HAP-1 (cell line): ENCODE data around the gene DNAH7.

Experiments
- DNase-seq, 2 experiments: peaks; one replicate each; pipeline ENCODE4 v3.0.0-alpha.2; 2016 to 2020; ENCODE audit warnings: low spot score in 2 of 2
- H3K27me3 ChIP-seq: fragments of 250-450 bp; sonication (Bioruptor Pico); 2 replicates; pipeline ENCODE4 v1.5.1; 2020; ENCODE audit warnings: low read depth, mild to moderate bottlenecking, moderate library complexity
- H3K36me3 ChIP-seq: fragments of 250-450 bp; sonication (Bioruptor Pico); replicated peaks from 2 replicates; pipeline ENCODE4 v1.5.1; 2020; ENCODE audit warnings: mild to moderate bottlenecking
- H3K4me1 ChIP-seq: fragments of 250-450 bp; sonication (Bioruptor Pico); 2 replicates; pipeline ENCODE4 v1.5.1; 2020; ENCODE audit warnings: mild to moderate bottlenecking
- H3K4me3 ChIP-seq: fragments of 250-450 bp; sonication (Bioruptor Pico); 2 replicates; pipeline ENCODE4 v1.5.1; 2020; ENCODE audit warnings: mild to moderate bottlenecking, moderate library complexity
- H3K9me3 ChIP-seq: fragments of 250-450 bp; sonication (Bioruptor Pico); 2 replicates; pipeline ENCODE4 v1.5.1; 2020; ENCODE audit warnings: mild to moderate bottlenecking, moderate library complexity
- in situ Hi-C: fragments of 300-500 bp; cut with MboI; formaldehyde crosslinking; loops from 3 replicates; pipeline ENCODE4 v1.14.3; 2020; ENCODE audit warnings: low sequenced_read_pairs, inconsistent platforms, mixed read lengths

DNAH7 gene

DNA sequence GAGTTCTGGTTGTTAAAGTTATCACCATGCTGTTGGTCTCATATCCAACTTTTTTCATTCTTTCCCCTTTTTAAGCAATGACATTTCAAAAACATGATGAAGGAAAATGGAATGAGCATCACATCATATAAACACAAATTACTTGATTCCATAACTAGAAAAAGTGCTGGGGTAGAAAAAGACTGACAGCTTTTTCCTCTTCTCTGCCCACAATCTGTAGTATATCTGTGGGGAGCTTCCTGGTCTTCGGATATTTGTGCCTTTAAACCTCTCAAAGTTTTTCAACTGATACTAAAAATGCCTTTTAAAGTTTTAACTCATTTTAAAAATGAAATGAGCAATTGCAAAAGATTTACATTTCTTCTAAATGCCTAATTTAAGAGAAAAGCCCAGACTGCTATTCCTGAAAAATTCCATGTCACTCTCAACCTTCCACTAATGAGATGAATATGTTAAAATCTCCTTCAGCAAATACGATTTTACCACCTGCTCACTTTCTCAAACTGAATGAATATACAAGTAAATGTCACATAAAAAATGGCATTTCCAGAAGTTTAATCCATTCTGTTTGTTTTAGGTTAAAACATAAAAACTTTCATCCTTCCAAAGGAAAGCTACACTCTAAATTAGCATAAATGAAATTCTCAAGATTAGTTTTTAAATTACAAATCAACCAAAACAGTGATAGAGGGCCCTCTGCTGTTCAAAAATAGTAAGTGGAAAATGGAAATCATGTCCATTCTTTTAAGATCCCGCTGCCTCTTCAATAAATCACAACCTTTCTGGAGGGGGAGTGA lies 2.1 kb downstream of the DNAH7 start:
- Histone ChIP-seq H3K9me3 (no peaks in the 10 kb centered on the region), H3K36me3 (no peaks in the 10 kb centered on the region), H3K27me3 (no peaks in the 10 kb centered on the region), H3K4me3 (no peak overlapping the region), H3K4me1 (peaks cover 11% of the 10 kb centered on the region)
- DNase-seq, result peak; percentile 10 to 55
- in situ Hi-C loops, result loop anchor here (10.0 kb wide), 1 partner anchor 412 kb away; the partner anchor contains the start of gene SLC39A10

- no peaks in the 10 kb centered on the region for H3K36me3 ChIP-seq
- in situ Hi-C loops, result loop anchor here (10.0 kb wide), 1 partner anchor 409 kb away; the partner anchor contains the start of gene SLC39A10
- no peak for DNase-seq
- H3K27me3 ChIP-seq, result no peaks in the 10 kb centered on the region
- no peak overlapping the region for H3K4me3 ChIP-seq
- H3K9me3 ChIP-seq, result no peaks in the 10 kb centered on the region
- peaks cover 11% of the 10 kb centered on the region for H3K4me1 ChIP-seq
These were observed 4.9 kb downstream of the DNAH7 start for GRCh38 chr2:196063773-196064172.

DNA sequence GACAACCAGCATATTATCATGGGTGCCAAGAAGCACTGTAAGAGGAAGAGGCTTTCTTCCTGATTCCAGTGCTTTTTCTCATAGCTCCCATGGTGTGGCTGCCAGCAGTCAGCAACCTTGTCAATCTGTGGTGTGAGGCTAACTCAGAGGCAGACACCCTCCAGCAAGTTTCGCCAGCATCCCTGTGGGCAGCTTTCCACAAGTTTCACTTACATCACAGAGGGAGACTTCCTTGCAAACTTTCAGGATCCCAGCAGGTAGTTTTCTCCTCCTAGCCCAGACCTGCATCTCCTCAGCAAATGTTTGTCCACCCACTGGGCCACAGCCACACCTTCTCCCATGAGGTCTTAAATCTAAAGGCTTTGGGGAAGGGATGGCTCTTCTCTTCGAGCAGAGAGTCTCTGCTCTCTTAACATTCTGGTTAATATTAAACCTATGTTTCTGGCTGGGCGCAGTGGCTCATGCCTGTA lies 9.1 kb downstream of the DNAH7 start:
- Histone ChIP-seq H3K4me3 (no peak overlapping the region), H3K4me1 (no peaks in the 10 kb centered on the region), H3K27me3 (no peaks in the 10 kb centered on the region), H3K9me3 (no peaks in the 10 kb centered on the region), H3K36me3 (no peaks in the 10 kb centered on the region)
- in situ Hi-C loops, result no loop called here
- no peak for DNase-seq

DNA sequence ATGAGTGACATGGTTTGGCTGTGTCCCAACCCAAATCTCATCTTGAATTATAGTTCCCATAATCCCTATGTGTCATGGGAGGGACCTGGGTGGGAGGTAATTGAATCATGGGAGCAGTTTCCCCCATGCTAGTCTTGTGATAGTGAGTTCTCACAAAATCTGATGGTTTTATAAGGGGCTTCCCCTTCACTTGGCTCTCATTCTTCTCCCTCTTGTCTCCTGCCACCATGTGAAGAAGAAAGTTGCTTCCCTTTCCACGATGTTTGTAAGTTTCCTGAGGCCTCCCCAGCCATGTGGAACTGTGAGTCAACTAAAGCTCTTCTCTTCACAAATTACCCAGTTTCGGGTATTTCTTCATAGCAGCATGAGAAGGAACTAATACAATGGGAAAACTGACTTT lies 14.0 kb downstream of the DNAH7 start:
- Histone ChIP-seq H3K27me3 (no peaks in the 10 kb centered on the region), H3K4me1 (no peaks in the 10 kb centered on the region), H3K36me3 (no peaks in the 10 kb centered on the region), H3K9me3 (no peaks in the 10 kb centered on the region), H3K4me3 (no peak overlapping the region)
- DNase-seq, result no peak
- in situ Hi-C loops, result no loop called here

DNA sequence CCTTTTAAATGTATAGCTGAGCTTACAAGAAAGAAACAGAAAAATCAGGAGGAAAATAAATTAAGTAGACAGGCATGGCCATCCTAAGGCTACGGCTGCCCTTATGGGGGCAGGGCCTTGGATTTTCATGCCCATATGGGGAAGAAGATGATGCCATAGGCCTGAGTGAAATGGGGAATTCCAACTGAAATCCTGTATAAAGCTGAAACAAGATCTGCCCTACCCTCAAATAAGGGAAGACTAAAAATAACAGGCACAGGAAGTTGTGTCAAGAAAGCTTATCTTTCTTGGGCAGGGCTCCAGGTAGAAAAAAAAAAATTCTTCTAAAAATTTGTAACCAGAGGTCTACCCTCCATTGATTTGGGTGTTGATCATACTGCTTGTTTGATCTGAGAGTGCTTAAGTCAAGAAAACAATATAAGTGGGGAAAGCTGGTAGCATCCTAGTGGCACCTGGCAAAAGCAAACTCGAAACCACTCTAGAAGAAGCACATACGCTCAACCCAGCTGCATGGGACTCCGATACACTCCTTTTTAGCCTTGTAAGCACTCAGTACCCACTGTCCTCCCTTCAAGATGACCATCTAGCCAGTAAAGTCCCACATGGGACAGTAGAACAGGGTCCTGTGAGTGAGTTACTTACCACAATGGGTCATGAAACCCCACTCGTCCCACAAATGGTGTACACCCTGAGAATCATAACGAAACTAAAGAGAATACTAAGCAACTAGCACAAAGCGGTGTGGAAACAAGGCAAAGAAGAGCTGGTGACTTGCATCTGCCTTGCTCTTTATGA lies 22.3 kb downstream of the DNAH7 start:
- no peak for DNase-seq
- no peaks in the 10 kb centered on the region for H3K4me1 ChIP-seq
- H3K27me3 ChIP-seq, result no peaks in the 10 kb centered on the region
- H3K9me3 ChIP-seq, result no peaks in the 10 kb centered on the region
- in situ Hi-C loops, result no loop called here
- H3K36me3 ChIP-seq, result no peaks in the 10 kb centered on the region
- H3K4me3 ChIP-seq, result no peak overlapping the region

- Histone ChIP-seq H3K36me3 (no peaks in the 10 kb centered on the region), H3K4me3 (no peak overlapping the region), H3K27me3 (no peaks in the 10 kb centered on the region), H3K4me1 (no peaks in the 10 kb centered on the region), H3K9me3 (no peaks in the 10 kb centered on the region)
- in situ Hi-C loops, result no loop called here
- DNase-seq, result no peak
These were observed 26.9 kb downstream of the DNAH7 start for GRCh38 chr2:196041786-196042185.

DNA sequence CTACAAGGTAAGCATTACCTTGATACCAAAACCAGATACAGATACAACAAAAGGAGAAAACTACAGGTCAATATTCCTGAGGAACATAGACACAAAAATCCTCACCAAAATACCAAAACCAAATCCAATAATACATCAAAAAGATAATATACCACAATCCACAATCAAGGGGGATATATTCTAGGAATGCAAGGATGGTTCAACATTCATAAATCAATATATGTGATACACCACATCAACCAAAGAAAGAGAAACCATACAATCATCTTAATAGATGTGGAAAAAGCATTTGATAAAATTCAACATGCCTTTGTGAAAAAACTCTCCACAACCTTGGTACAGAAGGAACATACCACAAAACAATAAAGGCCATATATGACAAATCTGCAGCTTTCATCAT lies 28.4 kb downstream of the DNAH7 start:
- Histone ChIP-seq H3K4me3 (no peak overlapping the region), H3K9me3 (no peaks in the 10 kb centered on the region), H3K27me3 (no peaks in the 10 kb centered on the region), H3K4me1 (no peaks in the 10 kb centered on the region), H3K36me3 (no peaks in the 10 kb centered on the region)
- in situ Hi-C loops, result no loop called here
- no peak for DNase-seq

GRCh38 chr2:196036442-196036841 lies 32.2 kb downstream of the DNAH7 start:
- no peaks in the 10 kb centered on the region for H3K4me1 ChIP-seq
- H3K27me3 ChIP-seq, result no peaks in the 10 kb centered on the region
- no peaks in the 10 kb centered on the region for H3K9me3 ChIP-seq
- H3K36me3 ChIP-seq, result no peaks in the 10 kb centered on the region
- in situ Hi-C loops, result no loop called here
- no peak overlapping the region for H3K4me3 ChIP-seq
- DNase-seq, result no peak

DNA sequence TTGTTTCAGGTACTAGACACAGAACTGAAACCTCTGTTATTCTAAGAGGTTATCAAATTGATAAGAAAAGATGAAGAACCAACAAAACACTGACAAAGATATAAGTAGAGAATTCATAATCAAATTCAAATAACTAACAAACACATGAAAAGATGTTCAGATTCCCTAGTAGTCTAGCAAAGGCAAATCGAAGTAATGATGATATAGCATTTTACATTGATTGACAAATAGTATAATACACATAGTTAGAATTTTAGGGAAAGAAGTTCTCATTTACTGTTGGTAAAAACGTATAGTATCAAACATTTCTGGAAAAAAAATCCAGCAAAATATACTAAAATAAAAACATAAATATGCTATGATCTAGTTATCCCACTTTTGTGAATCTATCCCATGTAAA lies 50.6 kb downstream of the DNAH7 start:
- H3K9me3 ChIP-seq, result no peaks in the 10 kb centered on the region
- no peak overlapping the region for H3K4me3 ChIP-seq
- no peaks in the 10 kb centered on the region for H3K4me1 ChIP-seq
- in situ Hi-C loops, result no loop called here
- no peak for DNase-seq
- H3K27me3 ChIP-seq, result no peaks in the 10 kb centered on the region
- no peaks in the 10 kb centered on the region for H3K36me3 ChIP-seq

DNA sequence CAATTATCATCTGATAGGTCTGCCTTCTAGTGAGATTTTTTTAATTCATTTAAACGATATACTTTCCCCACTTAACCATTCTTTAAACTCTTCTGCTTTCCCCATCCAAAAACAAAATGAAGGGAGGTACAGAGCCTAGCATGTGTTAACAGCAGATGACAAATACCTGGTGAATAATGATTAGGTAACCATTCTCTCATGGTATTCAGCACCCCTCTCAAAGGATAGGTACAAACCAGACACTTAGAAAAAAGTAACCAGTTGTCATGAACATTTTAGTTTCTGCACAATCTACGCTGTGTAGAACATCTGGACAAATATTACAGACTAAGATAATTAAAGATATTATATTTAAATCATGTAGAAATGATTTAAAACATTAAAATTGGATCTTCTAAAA lies 56.3 kb downstream of the DNAH7 start:
- in situ Hi-C loops, result no loop called here
- Histone ChIP-seq H3K4me1 (no peaks in the 10 kb centered on the region), H3K27me3 (no peaks in the 10 kb centered on the region), H3K36me3 (no peaks in the 10 kb centered on the region), H3K4me3 (no peak overlapping the region), H3K9me3 (no peaks in the 10 kb centered on the region)
- DNase-seq, result no peak

DNA sequence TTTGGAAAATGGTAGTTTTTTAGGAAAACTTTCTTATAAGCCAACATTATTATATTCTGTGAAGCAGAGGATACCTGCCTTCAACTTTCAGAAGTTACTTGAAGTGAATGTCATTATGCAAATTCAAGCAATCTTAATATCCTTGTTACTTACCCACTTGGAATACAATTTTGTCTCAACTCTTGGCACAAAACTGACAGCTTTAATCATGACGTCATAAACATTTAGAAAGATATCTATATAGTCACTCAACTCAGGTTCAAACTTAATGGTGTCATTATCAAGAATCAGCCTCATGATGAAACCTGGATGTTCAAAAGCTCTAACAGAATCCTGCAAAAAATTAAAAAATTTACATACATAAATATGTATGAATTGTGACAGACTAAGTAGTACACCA lies 68.1 kb downstream of the DNAH7 start:
- DNase-seq, result no peak
- Histone ChIP-seq H3K27me3 (no peaks in the 10 kb centered on the region), H3K36me3 (no peaks in the 10 kb centered on the region), H3K4me1 (no peaks in the 10 kb centered on the region), H3K4me3 (no peak overlapping the region), H3K9me3 (no peaks in the 10 kb centered on the region)
- in situ Hi-C loops, result no loop called here

DNA sequence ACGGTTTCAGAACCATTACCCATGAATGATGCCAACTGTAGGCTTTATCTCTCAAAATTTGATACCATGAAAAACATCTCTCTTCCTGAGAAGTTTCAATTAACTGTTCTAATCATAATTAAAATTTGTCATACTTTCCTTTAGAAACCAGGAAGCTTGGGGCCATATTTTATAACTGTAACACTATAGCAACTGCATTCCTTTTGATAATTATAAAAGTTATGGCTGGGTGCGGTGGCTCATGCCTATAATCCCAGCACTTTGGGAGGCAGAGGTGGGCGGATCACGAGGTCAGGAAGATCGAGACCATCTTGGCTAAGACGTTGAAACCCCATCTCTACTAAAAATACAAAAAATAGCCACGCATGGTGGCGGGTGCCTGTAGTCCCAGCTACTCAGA lies 70.6 kb downstream of the DNAH7 start:
- H3K36me3 ChIP-seq, result no peaks in the 10 kb centered on the region
- in situ Hi-C loops, result no loop called here
- no peak overlapping the region for H3K4me3 ChIP-seq
- no peaks in the 10 kb centered on the region for H3K27me3 ChIP-seq
- no peaks in the 10 kb centered on the region for H3K9me3 ChIP-seq
- DNase-seq, result no peak
- no peaks in the 10 kb centered on the region for H3K4me1 ChIP-seq

- in situ Hi-C loops, result no loop called here
- DNase-seq, result no peak
- Histone ChIP-seq H3K4me1 (no peaks in the 10 kb centered on the region), H3K27me3 (no peaks in the 10 kb centered on the region), H3K36me3 (no peaks in the 10 kb centered on the region), H3K4me3 (no peak overlapping the region), H3K9me3 (no peaks in the 10 kb centered on the region)
These were observed 73.1 kb downstream of the DNAH7 start for GRCh38 chr2:195995499-195995898.

DNA sequence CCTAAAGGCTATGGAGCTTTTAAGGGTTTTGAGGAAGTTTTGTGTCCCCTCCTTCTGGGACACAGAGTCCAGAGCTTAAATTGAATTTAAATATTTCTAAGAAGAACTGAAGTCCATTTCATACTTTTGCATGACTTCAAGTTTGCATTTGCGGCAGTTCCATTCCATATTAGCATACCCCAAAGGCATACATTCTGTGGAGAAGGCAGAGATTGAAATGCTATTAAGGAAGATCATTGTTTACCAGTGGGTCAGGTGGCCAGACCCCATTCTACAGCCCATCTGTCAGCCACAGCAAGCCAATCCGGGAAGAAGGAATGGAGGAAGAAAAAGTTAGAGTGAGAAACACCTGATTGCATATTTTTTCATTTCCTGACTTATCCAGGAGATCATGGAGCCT lies 75.0 kb downstream of the DNAH7 start:
- no peaks in the 10 kb centered on the region for H3K36me3 ChIP-seq
- H3K27me3 ChIP-seq, result no peaks in the 10 kb centered on the region
- no peak overlapping the region for H3K4me3 ChIP-seq
- no peaks in the 10 kb centered on the region for H3K9me3 ChIP-seq
- DNase-seq, result no peak
- in situ Hi-C loops, result no loop called here
- H3K4me1 ChIP-seq, result no peaks in the 10 kb centered on the region
